Central memory CD4-positive, alpha-beta T cell (primary cell): ENCODE measurements around the gene NID1.

Experiments used
- DNase-seq: peaks from one replicate; pipeline ENCODE4 v3.0.0; 2022
- total RNA-seq, 3 experiments: gene quantifications; one replicate each; lab custom pipeline; 2026; lab: John Stamatoyannopoulos, UW

NID1 gene, protein sequence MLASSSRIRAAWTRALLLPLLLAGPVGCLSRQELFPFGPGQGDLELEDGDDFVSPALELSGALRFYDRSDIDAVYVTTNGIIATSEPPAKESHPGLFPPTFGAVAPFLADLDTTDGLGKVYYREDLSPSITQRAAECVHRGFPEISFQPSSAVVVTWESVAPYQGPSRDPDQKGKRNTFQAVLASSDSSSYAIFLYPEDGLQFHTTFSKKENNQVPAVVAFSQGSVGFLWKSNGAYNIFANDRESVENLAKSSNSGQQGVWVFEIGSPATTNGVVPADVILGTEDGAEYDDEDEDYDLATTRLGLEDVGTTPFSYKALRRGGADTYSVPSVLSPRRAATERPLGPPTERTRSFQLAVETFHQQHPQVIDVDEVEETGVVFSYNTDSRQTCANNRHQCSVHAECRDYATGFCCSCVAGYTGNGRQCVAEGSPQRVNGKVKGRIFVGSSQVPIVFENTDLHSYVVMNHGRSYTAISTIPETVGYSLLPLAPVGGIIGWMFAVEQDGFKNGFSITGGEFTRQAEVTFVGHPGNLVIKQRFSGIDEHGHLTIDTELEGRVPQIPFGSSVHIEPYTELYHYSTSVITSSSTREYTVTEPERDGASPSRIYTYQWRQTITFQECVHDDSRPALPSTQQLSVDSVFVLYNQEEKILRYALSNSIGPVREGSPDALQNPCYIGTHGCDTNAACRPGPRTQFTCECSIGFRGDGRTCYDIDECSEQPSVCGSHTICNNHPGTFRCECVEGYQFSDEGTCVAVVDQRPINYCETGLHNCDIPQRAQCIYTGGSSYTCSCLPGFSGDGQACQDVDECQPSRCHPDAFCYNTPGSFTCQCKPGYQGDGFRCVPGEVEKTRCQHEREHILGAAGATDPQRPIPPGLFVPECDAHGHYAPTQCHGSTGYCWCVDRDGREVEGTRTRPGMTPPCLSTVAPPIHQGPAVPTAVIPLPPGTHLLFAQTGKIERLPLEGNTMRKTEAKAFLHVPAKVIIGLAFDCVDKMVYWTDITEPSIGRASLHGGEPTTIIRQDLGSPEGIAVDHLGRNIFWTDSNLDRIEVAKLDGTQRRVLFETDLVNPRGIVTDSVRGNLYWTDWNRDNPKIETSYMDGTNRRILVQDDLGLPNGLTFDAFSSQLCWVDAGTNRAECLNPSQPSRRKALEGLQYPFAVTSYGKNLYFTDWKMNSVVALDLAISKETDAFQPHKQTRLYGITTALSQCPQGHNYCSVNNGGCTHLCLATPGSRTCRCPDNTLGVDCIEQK
- 0 to 0.19 (median 0.11) reads per million in 3 experiments for total RNA-seq

- DNase-seq: peak; percentile 10
Observed at GRCh38 chr1:236064674-236065508, at the start of gene NID1. NID1 (minus strand) TSS chr1:236065090; CDS start chr1:236065079, 11 bp downstream.

DNA sequence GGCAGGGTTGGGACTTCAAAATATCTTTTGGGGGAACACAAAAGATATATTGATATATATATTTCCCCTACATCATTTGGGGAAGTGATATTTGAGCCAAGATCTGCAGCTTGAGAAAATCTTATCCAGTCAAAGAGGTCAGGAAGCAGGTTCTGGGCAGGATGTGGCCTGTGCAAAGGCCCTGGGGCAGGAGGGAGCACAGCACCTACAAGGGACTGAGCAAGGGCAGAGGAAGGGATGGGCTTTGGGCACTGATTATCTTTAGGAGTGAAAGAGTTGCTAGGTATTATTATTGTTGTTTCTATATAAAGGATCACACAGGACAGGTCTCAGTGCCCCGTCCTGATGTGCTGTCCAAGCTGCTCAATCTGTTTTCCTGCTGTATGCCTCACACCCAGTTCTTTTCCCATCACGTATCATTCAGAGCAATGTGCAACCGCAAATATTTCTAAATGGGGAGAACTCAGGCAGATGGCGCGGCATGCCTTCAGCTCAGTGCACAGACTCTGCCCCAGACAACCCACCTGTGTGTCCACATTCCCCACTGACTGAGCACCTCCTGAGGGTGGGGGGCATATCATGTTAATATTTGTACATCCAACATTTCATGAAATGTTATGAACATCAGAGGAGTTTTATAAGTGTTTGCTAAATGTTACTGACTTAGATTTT is 49.3 kb upstream of the NID1 start:
- no peak for DNase-seq

- DNase-seq: no peak
Observed at GRCh38 chr1:236113324-236114032, 48.6 kb upstream of the NID1 start.

GRCh38 chr1:236112332-236112627 is 47.4 kb upstream of the NID1 start:
- DNase-seq: no peak

- no peak for DNase-seq
Observed at GRCh38 chr1:236111527-236112331, 46.8 kb upstream of the NID1 start.

DNA sequence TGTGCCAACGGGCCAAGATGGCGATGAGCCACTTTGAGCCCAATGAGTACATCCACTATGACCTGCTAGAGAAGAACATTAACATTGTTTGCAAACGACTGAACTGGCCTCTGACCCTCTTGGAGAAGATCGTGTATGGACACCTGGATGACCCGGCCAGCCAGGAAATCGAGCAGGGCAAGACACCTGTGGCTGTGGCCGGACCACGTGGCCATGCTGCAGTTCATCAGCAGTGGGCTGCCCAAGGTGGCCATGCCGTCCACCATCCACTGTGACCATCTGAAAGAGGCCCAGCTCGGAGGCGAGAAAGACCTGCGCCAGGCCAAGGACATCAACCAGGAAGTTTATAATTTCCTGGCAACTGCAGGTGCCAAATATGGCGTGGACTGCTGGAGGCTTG is 45.2 kb upstream of the NID1 start:
- no peak for DNase-seq

DNA sequence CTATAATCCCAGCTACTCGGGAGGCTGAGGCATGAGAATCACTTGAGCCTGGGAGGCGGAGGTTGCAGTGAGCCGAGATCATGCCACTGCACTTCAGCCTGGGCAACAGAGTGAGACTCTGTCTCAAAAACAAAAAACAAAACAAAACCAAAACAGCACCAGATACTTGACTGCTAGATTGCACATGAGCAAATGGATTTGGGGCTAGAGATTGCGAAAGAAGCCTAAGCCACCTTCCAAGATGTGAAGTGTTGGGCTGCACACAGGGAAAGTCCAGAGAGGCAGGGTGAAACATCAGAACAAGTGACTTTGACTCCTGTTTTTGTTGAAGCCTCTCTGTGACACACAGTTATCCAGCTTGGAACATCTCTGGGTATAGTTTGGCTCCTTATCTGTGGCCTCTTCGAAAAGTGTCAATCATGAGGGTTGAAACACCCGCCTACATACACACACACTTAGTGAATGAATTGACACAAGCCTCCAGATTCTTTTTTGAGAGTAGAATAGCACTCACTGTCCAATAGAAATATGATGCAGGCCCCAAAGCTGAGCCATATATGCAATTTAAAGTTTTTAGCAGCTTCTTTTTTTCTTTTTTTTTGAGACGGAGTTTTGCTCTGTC is 43.2 kb upstream of the NID1 start:
- no peak for DNase-seq

DNA sequence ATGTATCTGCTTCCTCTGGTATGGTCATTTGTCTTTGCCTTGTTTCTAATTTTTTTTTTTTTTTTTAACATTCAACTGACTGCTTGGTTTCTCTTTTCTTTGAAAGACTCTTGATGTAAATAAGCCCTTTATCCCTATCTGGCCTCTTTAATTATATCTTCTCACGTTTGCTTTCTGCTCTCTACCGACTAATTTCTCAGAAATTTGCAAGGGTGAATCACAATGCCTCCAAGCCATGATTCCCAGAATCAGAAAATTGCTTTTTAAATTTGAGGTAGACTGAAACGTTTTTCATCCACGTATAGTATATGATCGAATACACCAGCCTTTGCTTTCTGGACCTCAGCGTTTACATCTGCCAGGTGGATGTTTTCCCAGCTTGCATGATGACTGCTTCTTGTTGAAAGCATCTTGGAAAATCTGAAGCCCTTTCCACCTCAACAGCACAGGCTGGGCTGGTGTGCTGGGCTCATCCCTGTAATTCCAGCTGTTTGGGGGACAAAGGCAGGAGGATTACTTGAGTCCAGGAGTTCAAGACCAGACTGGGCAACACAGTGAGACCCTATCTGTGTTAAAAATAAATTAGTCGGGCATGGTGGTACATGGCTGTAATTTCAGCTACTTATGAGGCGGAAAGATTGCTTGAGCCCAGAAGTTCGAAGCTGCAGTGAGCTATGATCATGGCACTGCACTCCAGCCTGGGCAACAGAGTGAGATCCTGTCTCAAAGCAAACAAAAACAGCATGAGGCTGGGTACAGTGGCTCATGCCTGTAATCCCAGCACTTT is 42.4 kb upstream of the NID1 start:
- DNase-seq: no peak

GRCh38 chr1:236103646-236104218 is 38.8 kb upstream of the NID1 start:
- DNase-seq: peak; percentile 50

GRCh38 chr1:236103059-236103458 is 38.2 kb upstream of the NID1 start:
- no peak for DNase-seq

DNA sequence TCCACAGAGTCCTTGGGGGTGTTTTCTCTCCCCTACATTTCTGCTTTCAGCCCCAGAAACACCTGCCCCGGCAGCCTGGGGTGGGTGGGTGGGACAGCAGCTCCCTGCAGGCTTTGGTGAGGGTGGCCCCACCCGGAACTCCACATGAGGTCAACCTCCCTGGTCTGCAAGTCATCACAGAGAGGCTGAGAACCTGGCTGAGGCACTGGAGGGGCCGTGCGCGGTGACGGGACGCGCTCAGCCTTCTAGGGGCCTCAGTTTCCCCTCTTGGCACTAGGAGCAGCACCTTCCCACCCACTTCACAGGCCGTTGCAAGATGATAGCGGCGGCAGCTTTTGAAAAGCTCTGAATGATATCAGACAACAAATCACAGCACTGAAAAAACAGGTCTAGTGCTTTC is 37.7 kb upstream of the NID1 start:
- DNase-seq: no peak

- no peak for DNase-seq
Observed at GRCh38 chr1:236101233-236102200, 36.6 kb upstream of the NID1 start.

GRCh38 chr1:236100799-236101198 is 35.9 kb upstream of the NID1 start:
- DNase-seq: no peak

- no peak for DNase-seq
Observed at GRCh38 chr1:236099355-236099974, 34.6 kb upstream of the NID1 start.

DNA sequence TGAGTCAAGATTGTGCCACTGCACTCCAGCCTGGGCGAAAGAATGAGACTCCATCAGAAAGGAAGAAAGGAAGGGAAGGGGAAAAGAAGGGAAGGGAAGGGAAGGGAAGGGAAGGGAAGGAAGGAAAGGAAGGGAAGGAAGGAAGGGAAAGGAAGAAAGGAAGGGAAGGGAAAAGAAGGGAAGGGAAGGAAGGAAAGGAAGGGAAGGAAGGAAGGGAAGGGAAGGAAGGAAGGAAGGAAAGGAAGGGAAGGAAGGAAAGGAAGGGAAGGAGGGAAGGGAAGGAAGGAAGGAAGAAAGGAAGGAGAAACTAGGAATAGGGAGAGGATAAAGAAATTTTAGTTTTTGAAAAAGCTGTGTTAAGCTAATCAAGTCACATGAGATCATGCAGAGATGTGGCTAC is 33.4 kb upstream of the NID1 start:
- DNase-seq: no peak

DNA sequence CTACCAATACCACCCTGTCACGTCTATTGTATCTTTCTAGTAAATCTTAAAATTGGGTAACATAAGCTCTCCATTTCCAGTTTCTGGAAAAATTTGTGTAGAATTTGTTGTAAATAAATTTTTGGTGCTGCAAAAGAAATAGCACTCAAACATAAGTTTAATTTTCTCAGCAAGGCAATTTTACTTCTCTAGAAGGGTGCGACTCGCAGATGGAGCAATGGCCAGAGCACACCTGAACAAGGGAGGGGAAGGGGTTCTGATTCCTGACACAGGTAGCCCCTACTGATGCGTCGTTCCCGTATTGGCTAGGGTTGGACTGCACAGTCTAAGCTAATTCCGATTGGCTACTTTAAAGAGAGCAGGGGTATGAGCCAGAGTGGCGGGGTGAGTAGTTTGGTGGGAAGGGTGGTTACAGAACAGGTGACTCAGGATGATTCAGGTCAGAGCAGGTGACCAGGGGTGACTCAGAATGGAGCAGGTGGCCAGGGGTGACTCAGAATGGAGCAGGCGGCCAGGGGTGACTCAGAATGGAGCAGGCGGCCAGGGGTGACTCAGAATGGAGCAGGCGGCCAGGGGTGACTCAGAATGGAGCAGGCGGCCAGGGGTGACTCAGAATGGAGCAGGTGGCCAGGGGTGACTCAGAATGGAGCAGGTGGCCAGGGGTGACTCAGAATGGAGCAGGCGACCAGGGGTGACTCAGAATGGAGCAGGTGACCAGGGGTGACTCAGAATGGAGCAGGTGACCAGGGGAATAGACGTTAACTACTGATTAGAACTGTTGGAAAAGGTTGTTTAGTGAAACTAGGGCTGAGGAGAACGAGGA is 32.0 kb upstream of the NID1 start:
- peak; percentile 28 for DNase-seq
